ENCODE measurements around the gene SNCA. TPM values are rescaled to one million over a fixed set of nuclear protein-coding genes. Genes with fewer than 3 reads are reported as not detected.

Gene SNCA
- total and polyA plus RNA-seq, 12 donors = 1.5 to 28.6 (median 4.7) TPM; not detected in 1

DNA sequence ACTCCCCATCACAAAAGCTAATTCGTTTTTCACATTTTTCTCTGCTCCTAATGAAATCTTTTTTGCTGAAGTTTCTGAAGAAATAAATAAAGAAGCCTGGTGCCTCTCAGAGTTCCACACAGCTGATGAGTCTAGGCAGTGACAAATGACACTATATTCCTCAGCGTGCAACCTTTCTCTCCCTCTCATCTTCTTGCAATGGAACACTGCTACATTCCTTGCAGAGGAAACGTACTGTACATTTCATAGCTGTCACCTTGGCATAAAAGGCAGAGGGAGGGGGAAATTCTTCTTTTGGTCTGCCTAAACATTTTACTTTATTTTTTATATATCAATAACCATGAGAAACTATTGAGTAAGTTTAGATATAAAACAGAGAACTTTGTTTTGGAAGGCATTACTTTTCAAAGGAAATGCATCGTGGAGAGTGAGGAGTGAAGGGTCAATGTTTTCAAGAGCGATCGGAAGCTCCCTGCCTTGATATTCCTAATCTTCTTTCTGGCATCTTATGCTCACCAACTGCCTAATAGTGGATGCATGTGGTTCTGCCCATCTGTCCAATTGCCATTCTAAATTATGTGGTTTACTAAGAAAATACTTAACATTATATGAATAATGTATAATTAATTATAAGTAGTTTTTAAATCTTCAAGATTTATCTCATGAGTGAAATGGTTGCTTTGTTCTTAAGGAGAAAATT is 29.4 kb downstream of the SNCA start:
- Histone ChIP-seq H3K4me3 (no peak overlapping the region), H3K27me3 (no peaks in the 10 kb centered on the region), H3K36me3 (replicated peaks in 1 of 2) (no peaks in the 10 kb centered on the region), H3K9me3 (replicated peaks in 1 of 3) (no peaks in the 10 kb centered on the region), H3K4me1 (replicated peaks in 1 of 2) (no peaks in the 10 kb centered on the region), H3K27ac (no peak overlapping the region)
- 70 to 78% (median 72%) methylated on average over 6 of the region's 6 CpGs for WGBS, 4 donors
- DNase-seq = no peak
- no peak for TF ChIP-seq POLR2A (IDR thresholded peaks at IDR 0.05)
- TF ChIP-seq, protein P1, sequence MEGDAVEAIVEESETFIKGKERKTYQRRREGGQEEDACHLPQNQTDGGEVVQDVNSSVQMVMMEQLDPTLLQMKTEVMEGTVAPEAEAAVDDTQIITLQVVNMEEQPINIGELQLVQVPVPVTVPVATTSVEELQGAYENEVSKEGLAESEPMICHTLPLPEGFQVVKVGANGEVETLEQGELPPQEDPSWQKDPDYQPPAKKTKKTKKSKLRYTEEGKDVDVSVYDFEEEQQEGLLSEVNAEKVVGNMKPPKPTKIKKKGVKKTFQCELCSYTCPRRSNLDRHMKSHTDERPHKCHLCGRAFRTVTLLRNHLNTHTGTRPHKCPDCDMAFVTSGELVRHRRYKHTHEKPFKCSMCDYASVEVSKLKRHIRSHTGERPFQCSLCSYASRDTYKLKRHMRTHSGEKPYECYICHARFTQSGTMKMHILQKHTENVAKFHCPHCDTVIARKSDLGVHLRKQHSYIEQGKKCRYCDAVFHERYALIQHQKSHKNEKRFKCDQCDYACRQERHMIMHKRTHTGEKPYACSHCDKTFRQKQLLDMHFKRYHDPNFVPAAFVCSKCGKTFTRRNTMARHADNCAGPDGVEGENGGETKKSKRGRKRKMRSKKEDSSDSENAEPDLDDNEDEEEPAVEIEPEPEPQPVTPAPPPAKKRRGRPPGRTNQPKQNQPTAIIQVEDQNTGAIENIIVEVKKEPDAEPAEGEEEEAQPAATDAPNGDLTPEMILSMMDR (IDR thresholded peaks at IDR 0.05) = no peak
- intact Hi-C loops (cut with DNase I) = no loop called here

DNA sequence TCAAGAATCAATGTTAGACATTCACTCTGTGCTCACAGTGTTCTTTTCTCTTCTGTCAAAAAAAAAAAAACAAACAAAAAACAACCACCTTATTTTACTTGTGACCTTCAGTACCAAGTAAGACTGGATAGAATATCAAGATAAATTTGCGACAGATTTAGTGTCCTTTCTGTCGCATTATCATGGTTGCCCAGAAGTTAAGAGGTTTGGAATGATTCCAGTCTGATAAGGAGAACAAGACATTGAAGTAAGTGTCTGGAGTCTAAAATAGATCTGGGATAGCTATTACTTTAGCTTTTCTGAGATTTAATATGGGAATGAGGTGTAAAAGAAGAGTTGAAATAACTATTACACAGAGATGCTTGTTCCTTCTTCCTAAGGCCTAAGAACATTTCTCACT is 31.7 kb downstream of the SNCA start:
- no peak overlapping the region for H3K4me3 ChIP-seq
- no peak for TF ChIP-seq POLR2A (IDR thresholded peaks at IDR 0.05)
- TF ChIP-seq, protein P1 (IDR thresholded peaks at IDR 0.05) = no peak
- no peaks in the 10 kb centered on the region for H3K36me3 ChIP-seq (replicated peaks in 1 of 2)
- WGBS, 4 donors = 27 to 39% (median 38%) methylated on average over 2 of the region's 2 CpGs
- no peak for DNase-seq
- H3K27me3 ChIP-seq = no peaks in the 10 kb centered on the region
- no peak overlapping the region for H3K27ac ChIP-seq
- no peaks in the 10 kb centered on the region for H3K9me3 ChIP-seq (replicated peaks in 1 of 3)
- intact Hi-C loops (cut with DNase I) = no loop called here
- H3K4me1 ChIP-seq (replicated peaks in 1 of 2) = no peaks in the 10 kb centered on the region

DNA sequence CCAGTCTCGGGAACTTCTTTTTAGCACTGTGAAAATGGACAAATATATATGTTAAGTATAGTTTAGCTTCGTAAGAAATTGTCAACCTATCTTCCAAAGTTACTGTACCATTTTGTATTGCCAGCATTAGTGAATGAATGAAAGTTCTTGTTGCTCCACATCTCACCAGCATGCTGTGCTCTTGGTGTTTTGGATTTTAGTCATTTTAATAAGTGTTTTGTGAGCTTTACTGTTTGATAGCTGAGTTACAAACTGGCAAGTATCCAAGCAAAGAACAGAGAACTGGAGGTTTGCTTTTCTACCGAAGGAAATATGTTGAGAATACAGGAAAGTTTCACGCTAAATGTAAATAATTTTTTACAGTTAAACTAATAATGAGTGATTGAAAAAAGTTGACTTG is 33.0 kb downstream of the SNCA start:
- 82 to 86% (median 85%) methylated on average over 4 of the region's 4 CpGs for WGBS, 4 donors
- no peak for DNase-seq
- H3K27ac ChIP-seq = no peak overlapping the region
- intact Hi-C loops (cut with DNase I) = no loop called here
- H3K4me1 ChIP-seq (replicated peaks in 1 of 2) = no peaks in the 10 kb centered on the region
- no peak for TF ChIP-seq POLR2A (IDR thresholded peaks at IDR 0.05)
- TF ChIP-seq, protein P1 (IDR thresholded peaks at IDR 0.05) = no peak
- no peak overlapping the region for H3K4me3 ChIP-seq
- no peaks in the 10 kb centered on the region for H3K9me3 ChIP-seq (replicated peaks in 1 of 3)
- H3K36me3 ChIP-seq (replicated peaks in 1 of 2) = no peaks in the 10 kb centered on the region
- H3K27me3 ChIP-seq = no peaks in the 10 kb centered on the region

DNA sequence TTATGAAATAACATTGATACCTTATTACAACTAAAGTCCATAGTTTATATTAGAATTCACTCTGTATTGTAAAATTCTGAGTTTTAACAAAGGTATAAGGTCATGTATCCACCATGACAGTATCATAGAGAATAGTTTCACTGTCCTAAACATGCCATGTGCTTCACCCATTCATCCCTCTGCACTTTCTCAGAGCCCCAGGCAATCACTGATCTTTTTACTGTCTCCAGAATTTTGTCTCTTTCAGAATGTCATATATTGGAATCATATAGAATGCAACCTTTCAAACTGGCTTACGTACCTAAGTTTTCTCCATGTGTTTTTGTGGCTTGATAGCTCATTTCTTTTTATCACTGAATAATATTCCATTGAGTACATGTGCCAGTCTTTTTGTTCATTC is 33.9 kb downstream of the SNCA start:
- Histone ChIP-seq H3K9me3 (replicated peaks in 1 of 3) (no peaks in the 10 kb centered on the region), H3K4me1 (replicated peaks in 1 of 2) (no peaks in the 10 kb centered on the region), H3K36me3 (replicated peaks in 1 of 2) (no peaks in the 10 kb centered on the region), H3K4me3 (no peak overlapping the region), H3K27ac (no peak overlapping the region), H3K27me3 (no peaks in the 10 kb centered on the region)
- TF ChIP-seq, protein P1 (IDR thresholded peaks at IDR 0.05) = no peak
- TF ChIP-seq POLR2A (IDR thresholded peaks at IDR 0.05) = no peak
- intact Hi-C loops (cut with DNase I) = no loop called here
- WGBS, 4 donors = 94 to 100% (median 98%) methylated on average over 1 of the region's 1 CpG
- DNase-seq = no peak
